Fibroblast of villous mesenchyme (primary cell): ENCODE data around the gene CFAP74. TPM values are rescaled to one million over a fixed set of nuclear protein-coding genes. Genes with fewer than 3 reads are reported as not detected.
"Not testable (repeated sequence)": the region's sequence is repeated elsewhere in the genome, so short reads cannot be mapped to it uniquely, and the experiment has no call there.

Experiments
- DNase-seq: peaks from one replicate; pipeline ENCODE4 v3.0.0-alpha.2; 2010; ENCODE audit warnings: low read depth
- H3K4me3 ChIP-seq: 2 replicates; pipeline ENCODE4 v1.5.1; 2011; ENCODE audit warnings: low read depth, mild to moderate bottlenecking, low read length
- total RNA-seq: library from RNA; depleted of rRNA; stranded (reverse); fragments of >200 nt; gene quantifications from 2 replicates; pipeline ENCODE4 v1.2.3, GENCODE V29; 2012
- TF ChIP-seq, protein P1 (sequence below): IDR thresholded peaks from 2 replicates; pipeline ENCODE4 v1.5.1; 2012; ENCODE audit warnings: low read depth, mild to moderate bottlenecking, low read length; ENCODE audit not compliant: insufficient read depth

The CFAP74 gene
- total RNA-seq, 1 donor = not detected

DNA sequence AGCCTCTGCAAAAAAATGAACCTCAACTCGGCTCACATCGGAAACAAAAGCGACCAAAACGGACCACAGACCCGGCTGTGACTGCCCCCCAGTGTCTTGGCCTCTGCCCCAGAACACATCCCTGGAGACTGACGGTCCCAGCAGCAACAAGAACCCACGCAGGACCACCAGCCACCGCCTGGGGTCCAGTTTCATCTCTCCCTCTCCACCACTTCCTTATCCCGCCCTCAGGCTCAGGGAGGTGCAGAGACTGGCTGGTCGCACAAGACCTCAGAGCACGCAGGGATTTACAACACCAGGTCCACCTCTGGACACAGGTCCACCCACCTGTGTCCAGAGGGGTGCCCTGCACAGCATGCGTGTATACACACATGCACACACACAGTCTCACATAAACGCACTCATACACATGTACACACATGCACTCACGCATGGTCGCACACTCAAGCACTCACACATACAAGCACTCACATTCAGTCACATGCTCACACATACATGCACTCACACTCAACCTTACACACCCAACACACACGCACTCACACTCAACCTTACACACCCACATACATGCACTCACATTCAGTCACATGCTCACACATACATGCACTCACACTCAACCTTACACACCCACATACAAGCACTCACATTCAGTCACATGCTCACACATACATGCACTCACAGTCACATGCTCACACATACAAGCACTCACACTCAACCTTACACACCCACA, 65.9 kb downstream of the CFAP74 start:
- TF ChIP-seq, protein P1, sequence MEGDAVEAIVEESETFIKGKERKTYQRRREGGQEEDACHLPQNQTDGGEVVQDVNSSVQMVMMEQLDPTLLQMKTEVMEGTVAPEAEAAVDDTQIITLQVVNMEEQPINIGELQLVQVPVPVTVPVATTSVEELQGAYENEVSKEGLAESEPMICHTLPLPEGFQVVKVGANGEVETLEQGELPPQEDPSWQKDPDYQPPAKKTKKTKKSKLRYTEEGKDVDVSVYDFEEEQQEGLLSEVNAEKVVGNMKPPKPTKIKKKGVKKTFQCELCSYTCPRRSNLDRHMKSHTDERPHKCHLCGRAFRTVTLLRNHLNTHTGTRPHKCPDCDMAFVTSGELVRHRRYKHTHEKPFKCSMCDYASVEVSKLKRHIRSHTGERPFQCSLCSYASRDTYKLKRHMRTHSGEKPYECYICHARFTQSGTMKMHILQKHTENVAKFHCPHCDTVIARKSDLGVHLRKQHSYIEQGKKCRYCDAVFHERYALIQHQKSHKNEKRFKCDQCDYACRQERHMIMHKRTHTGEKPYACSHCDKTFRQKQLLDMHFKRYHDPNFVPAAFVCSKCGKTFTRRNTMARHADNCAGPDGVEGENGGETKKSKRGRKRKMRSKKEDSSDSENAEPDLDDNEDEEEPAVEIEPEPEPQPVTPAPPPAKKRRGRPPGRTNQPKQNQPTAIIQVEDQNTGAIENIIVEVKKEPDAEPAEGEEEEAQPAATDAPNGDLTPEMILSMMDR = no peak
- no peak for DNase-seq
- no peak overlapping the region for H3K4me3 ChIP-seq

DNA sequence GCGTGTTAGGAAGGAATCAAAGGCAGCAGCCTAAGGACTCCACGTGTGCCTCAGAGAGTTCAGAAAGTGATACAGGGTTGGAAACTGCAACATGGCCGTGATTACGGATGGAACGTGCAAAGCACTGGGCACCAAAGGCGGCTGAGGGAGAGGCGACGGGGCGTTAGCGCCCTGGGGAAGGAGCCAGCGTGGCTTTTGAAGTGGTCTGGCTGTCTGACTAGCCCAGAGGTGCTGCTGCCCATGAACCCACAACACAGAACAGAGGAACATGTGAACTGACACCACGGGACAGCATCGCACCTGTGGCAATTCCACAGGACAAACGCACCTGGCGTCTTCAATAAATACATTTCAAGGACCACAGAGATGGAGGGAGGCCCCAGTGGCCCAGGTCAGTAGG, 66.5 kb downstream of the CFAP74 start:
- TF ChIP-seq, protein P1 = no peak
- no peak overlapping the region for H3K4me3 ChIP-seq
- no peak for DNase-seq

DNA sequence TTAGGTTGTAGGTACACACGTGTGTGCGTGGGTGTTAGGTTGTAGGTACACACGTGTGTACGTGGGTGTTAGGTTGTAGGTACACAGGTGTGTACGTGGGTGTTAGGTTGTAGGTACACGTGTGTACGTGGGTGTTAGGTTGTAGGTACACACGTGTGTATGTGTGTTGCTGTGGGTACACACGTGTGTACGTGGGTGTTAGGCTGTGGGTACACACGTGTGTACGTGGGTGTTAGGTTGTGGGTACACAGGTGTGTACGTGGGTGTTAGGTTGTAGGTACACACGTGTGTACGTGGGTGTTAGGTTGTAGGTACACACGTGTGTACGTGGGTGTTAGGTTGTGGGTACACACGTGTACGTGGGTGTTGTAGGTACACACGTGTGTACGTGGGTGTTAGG, 68.7 kb downstream of the CFAP74 start:
- not testable (repeated sequence) for H3K4me3 ChIP-seq, DNase-seq

DNA sequence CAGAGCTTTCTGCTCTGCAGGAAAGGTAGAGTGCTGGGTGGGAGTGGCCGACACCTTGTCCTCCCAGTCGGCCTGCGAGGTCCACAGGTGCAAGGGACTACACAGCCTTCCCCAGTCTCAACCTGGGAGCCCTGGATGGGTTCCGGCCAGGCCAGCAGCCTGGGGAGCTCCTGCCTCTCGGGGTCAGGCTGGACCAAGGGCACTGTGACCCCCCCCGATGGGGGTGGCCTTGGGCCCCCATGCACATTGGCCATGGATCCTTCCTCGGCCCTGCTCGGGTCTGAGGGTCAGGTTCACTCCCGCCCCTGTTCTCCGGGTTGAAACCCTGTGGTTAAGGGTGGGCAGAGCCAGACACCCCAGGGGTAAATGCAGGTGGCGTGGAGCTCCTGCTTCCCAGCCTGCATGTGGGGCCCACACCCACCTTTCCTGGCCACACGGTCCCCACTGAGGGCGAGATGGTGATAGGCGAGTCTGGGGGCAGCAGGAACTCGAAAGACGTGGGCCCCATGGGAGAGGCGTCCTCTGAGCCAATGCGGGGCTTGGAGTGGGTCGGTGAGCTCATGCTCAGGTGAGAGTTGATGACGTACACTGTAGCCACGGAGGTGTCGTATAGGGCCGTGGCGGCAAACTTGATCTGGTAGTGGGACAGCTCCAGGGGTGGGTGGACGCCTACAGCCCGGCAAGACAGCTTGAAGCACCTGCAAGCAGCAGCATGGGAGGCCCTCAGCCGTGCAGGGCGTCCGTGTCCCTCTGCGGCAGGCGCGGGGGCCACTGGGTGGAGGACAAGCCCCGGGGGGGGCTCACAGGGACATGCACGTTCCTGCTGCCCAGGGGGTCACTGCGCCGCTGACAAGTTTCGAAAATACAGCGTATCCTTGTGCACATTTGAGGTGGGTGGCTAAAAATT, 73.7 kb downstream of the CFAP74 start:
- DNase-seq = no peak
- H3K4me3 ChIP-seq = no peak overlapping the region
- TF ChIP-seq, protein P1 = no peak

DNA sequence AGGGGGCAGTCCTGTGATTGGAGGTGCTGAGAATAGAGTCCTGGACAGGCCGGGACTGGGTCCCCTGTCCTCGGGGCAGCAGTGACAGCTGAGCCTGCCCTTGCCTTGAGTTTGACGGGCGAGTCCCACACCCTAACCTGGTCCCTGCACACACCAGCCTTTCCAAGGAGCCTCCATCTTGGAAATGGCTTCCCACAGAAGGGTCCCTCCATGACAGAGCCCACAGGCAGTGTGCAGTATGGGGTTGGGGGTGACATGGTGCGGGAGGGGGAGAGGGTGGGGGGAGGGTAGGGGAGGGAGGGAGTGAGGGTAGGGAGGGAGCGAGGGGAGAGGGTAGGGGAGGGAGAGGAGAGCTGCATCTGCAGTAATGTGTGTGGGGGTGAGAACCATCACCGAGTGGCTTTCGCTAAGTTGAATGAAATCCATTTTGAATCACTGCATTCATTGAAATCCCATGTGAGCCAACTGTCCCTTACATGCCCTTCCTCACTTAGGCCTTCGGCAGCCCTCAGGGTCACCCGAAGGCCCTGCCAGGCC, 74.4 kb downstream of the CFAP74 start:
- DNase-seq = no peak
- H3K4me3 ChIP-seq = no peak overlapping the region
- TF ChIP-seq, protein P1 = no peak

DNA sequence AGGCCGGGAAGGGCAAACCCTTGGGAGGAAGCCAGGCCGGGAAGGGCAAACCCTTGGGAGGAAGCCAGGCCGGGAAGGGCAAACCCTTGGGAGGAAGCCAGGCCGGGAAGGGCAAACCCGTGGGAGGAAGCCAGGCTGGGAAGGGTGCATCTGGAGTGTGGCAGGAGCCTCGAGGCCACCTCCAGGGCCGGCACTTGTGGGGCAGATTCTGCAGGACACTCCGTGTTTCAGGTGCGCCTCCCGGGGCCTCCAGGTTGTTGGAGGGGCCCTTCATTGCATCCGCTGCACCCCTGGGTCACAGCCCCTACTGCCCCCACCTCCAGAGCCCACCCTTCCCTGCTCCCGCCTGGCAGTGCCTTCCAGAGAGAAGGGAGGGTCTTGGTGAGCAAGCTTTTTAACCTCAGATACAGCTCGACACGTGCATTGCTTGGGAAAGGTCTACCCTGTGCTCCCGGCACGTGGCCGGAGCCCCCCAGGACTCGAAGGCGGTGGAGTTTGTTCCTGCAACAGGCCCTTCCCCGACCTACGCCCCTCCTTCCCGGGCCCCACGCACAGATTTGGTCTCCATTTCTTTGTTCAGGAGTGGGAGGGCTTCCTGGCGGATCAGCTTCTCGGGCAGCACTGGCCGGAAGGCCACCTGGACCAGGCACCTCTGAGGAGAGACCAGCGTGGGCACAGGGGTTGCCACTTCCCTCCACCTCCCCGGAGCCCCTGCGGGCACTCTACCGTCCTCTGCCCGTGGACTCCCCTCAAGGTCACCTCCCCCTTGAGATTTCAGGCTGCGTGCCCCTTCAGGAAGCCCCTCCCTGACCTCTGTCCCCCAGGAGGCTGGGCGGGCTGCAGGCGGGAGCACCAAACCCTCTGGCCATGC, 75.1 kb downstream of the CFAP74 start:
- no peak for DNase-seq
- TF ChIP-seq, protein P1 = no peak
- H3K4me3 ChIP-seq = no peak overlapping the region
